GM10266 (cell line): ENCODE results near the gene BMX.

Source experiments
- DNase-seq: peaks from one replicate; pipeline ENCODE4 v3.0.0; 2012; ENCODE audit errors: extremely low spot score
- CTCF ChIP-seq: IDR thresholded peaks from 2 replicates; pipeline ENCODE4 v1.5.1; 2012; ENCODE audit warnings: mild to moderate bottlenecking, low read depth; ENCODE audit not compliant: control insufficient read depth, insufficient read depth; ENCODE audit errors: missing control alignments

BMX gene

DNA sequence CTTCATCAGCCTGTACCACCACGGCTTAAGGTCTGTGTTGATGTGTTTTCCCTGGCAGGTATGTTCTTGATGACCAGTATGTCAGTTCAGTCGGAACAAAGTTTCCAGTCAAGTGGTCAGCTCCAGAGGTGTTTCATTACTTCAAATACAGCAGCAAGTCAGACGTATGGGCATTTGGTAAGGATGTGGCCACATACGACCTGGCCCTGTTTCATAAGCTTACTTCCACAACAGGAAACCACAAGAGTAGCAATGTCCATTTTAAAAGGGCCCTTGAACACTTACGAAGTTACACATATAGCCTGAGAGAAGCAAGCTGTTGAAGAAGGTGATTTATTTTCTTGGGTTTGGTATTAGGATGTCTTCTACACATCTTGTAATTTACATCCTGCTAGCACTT is 46.1 kb downstream of the BMX start:
- DNase-seq = no peak

DNA sequence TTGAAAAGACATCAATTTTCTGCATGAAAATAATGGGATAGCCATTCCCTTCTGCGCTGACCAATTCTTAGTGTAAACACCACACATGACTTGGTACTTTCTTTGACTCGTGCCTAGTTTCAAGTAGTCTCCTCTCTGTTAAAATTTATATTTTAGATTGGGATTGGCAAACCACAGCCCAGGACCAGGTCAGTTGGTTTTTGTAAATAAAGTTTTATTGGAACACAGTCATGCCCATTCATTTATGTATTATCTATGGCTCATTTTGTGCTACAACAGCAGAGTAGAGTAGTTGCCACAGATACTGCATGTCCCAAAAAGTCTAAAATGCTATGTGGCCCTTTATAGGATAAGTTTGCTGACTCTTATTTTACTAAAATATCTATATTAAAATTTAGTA is 46.7 kb downstream of the BMX start:
- no peak for TF ChIP-seq CTCF
- no peak for DNase-seq

More for the DNA sequence above, 46.1 kb downstream of the BMX start:
- TF ChIP-seq CTCF = no peak

DNA sequence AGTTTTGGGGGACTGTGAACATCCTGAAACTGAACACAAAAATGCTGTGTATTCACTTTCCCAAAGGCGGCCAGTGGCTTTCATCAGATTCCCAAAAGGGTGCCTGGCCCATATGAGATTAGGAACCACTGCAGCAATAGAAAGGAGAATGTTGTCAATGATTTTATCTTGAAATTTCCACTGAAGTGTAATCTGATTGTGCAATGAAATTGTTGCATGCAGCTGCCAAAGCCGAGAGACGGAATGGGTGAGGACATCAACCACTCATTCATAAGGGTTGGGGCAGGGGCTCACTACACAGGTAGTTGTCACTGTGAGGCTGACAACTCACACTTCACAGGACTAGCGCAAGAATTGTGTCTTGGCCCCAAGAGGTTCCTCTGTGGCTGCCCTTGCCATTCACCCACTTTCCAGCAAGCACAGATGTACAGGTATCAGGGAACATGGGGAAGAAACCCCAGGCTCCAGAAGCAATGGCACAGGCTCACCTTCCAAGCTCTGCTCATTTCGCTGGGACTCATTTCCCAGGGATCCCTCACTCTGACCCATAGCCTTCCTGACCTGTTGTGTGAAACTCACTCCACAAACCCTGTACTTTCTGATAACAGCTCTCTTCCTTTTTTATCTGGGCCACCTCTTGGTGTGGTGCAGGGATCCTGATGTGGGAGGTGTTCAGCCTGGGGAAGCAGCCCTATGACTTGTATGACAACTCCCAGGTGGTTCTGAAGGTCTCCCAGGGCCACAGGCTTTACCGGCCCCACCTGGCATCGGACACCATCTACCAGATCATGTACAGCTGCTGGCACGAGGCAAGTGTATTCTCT is 48.8 kb downstream of the BMX start:
- no peak for DNase-seq
- TF ChIP-seq CTCF = no peak

DNA sequence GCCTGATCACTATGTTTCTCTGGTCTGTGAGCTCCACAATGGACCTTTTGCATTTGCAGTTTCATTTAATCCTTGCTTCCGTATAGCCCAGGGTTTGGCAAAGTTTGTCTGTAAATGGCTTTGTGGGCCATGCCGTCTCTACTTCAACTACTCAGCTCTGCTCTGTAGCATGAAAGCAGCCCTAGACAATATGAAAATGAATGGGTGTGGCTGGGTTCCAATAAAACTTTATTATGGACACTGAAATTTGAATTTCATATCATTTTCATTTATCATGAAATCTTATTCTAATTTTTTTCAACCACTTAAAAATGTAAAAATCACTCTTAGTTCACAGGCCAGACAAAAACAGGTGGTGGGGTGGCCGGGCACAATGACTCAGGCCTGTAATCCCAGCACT is 58.6 kb downstream of the BMX start:
- TF ChIP-seq CTCF = no peak

GRCh38 chrX:15560924-15561323 is 60.3 kb downstream of the BMX start:
- no peak for DNase-seq
- TF ChIP-seq CTCF = no peak

More for the DNA sequence above, 58.6 kb downstream of the BMX start:
- DNase-seq = no peak

- no peak for DNase-seq
- TF ChIP-seq CTCF = no peak
These were observed 62.4 kb downstream of the BMX start for GRCh38 chrX:15563056-15563455.

DNA sequence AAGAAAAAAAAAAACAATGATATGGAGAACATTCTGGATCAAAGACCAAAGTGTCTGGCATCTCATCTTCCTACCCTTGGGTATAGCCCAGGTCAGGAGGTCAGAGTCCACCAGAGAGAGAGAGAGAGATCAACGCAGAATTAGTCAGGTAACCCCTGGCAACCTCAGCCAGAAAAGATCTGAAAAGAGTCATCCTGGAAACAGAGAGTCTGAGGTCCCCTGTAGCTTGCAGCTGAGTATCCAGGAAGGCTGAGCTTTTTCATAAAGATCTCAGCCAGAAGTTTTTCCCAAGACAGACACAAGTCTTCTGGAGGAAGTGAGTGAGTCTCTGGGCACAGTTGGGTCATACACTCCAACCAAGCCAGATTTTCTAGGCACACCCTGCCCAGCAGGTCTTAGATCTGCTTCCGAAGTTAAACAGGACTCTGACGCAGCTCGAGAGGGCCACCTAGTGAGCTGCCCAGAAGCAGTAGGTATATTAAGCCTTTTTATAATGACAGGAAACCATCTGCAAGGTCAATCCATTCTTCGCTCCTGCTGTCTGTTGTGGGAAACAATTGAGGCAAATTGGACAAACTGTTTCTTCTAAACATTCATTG is 64.5 kb downstream of the BMX start:
- TF ChIP-seq CTCF = peak; percentile 60
- DNase-seq = peak; percentile 15
